Right forelimb (tissue), 1 donor: ENCODE results near the gene CFAP46.
"Not testable (repeated sequence)": the region's sequence is repeated elsewhere in the genome, so short reads cannot be mapped to it uniquely, and the experiment has no call there.

Source experiments
- DNase-seq: peaks from one replicate; pipeline ENCODE4 v3.0.0-alpha.2; 2018

The CFAP46 gene

GRCh38 chr10:132912713-132913558, 29.4 kb downstream of the CFAP46 start:
- no peak for DNase-seq

- DNase-seq = no peak
These were observed 30.1 kb downstream of the CFAP46 start for GRCh38 chr10:132912225-132912712.

DNA sequence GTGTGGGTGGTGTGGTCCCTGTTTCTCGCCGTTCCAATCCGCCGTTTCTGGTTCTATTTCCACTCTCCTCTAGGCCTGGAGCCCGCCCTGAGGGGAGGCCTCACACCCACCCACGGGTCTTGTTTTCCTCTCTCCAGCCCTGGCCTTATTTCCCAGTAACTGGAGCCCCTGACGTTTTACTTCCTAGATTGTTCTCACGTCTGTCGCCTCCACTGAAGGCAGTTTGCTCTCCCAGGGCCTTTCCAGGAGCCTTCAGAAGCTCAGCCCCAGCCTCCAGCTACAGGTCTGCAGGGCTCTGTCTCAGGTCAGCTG, 30.6 kb downstream of the CFAP46 start:
- no peak for DNase-seq

DNA sequence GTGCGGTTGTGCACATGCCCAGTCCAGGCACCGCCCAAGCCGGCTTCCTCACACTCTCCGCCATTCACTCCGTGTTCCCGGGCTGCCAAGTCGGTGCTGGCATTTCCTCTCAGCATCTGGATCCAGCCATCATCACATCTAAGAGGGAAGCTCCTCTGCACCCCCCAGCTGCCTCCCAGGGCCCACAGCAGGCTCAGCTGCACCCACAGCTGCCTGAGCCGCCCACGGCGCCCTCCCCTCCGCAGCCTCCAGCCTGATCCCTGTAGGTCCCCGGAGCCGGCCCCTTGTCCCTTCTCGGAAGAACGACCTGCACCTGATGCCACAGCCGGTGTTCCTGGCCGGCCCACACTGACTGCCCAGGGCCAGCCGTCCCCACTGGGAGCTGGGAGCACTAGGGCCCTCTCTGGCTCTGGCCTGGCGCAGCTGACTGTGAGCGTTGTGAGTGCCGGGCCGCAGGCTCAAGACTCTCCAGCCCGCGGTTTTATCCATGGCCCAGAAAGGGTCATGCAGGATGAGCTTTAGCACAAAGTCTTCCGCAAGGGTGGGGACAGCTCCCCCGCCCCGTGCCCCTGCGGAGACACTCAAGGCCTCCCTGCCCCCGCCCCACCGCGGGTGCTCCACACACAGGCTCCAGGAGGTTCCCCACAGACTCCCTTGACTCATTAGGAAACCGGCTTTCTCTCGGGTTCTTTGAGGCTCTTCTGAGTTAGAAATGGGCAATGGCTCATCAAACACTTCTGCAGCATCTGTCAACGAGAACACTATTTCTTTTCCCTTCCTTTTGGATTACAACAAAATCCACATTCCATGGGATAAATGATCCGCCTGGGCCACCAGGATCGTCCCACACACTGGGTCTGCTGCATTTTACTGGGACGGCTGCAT, 31.2 kb downstream of the CFAP46 start:
- DNase-seq = no peak

DNA sequence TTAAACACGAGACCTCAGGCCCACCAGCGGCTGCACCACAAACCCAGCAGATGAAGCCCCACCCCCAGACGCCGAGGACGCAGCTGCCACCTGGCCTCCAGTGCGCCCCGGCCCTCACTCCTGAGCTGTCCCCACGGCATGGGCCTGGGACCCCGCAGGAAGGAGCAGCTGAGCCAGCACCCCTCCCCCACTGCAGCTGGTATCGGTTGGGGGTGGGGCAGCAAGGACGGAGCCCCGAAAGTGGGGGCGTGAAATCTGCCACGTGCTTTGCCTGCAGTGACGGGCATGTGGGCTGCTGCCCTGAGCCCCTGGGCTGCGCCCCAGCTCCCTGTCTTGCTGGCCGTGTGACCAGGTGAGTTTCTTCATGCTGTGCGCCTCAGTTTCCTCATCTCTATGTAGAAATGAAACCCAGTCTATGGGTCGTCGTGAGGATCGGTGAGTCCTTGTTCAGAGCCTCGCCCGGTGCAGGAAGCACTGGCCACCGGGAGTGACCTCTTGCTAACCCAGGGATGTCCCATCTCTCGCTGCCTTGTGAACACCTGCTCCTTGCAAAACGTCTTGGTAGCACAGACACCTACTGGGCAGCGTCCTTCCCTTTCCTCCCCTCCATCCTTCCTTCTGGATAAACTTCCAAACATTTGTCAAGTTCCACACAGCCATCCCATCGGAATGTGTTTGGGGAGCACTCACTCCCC, 32.0 kb downstream of the CFAP46 start:
- DNase-seq = no peak

- DNase-seq = no peak
These were observed 32.8 kb downstream of the CFAP46 start for GRCh38 chr10:132909491-132910071.

- DNase-seq = no peak
These were observed 33.6 kb downstream of the CFAP46 start for GRCh38 chr10:132908621-132909295.

- no peak for DNase-seq
These were observed 34.3 kb downstream of the CFAP46 start for GRCh38 chr10:132907821-132908620.

DNA sequence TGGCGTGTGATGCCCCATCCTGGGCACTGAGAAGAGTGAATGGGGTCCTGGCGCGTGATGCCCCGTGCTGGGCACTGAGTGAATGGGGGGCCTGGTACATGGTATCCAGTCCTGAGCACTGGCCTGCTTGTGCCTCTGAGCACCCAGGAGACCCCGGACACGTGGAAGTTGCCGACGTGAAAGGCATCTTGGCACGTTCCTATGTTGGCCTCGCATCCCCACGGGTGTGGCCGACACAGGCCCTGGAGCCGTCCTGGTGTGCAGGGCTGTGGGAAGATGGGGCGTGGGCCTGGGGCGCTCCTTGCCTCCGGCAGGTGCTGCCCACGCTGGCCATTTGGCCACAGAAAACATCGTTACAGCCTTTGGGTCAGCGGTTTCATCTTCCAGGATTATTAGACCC, 35.5 kb downstream of the CFAP46 start:
- no peak for DNase-seq

- no peak for DNase-seq
These were observed 36.3 kb downstream of the CFAP46 start for GRCh38 chr10:132906106-132906505.

DNA sequence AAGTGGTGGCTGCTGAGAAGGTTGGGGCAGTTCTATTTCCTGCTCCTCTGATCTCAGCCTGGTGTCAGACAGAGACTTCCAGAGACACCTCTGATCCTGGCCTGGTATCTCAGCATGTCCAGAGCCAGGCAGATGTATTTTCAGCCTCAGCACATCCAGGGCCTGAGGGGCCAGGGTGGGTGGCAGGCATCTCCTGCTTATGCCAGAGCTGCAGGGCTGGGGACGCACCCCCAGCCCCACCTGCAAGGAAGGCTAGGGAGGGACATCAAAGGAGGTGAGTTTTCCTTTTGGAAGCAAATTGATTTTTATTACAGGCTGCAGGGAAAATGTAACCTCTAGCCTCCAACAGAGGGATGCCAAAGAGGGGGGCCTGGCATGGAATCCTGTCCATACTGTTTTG, 36.7 kb downstream of the CFAP46 start:
- DNase-seq = no peak

DNA sequence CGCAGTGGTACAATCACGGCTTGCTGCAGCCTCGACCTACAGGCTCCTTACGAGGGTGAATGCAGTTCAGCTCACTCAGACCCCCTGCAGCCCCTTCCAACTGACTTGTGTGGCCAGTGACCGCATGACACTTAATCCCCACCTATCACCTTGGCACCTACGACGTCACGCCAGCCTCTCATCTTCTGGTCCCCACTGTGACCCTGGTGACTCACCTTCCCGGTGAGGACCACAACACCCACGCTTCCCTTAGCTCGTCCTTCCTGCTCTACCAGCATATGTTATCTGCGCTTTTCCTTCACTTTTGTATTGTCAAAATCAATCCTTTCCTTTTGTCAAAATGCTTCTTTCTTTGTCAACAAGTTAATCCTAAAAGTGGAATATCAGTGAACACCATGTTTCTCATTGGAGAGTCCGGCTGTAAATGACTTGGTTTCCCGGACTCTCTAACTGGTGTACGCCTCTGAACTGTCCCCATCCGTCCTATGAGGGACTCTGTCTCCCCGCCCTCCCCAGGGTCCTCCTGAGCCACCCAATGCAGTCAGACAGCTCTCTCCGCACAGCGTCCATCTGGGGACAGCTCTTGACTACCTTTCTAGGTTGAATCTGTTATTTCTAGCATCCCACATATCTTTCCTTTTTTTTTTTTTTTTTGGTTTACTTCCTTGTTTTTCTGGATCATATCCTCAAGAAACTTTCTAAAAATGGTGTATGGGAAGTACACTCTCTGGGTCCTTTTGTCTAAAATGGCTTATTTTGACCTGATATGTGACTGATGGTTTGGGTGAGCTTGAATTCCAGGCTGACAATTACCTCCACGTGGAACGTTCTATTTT, 37.3 kb downstream of the CFAP46 start:
- no peak for DNase-seq

GRCh38 chr10:132904181-132904813, 38.1 kb downstream of the CFAP46 start:
- DNase-seq = no peak

DNA sequence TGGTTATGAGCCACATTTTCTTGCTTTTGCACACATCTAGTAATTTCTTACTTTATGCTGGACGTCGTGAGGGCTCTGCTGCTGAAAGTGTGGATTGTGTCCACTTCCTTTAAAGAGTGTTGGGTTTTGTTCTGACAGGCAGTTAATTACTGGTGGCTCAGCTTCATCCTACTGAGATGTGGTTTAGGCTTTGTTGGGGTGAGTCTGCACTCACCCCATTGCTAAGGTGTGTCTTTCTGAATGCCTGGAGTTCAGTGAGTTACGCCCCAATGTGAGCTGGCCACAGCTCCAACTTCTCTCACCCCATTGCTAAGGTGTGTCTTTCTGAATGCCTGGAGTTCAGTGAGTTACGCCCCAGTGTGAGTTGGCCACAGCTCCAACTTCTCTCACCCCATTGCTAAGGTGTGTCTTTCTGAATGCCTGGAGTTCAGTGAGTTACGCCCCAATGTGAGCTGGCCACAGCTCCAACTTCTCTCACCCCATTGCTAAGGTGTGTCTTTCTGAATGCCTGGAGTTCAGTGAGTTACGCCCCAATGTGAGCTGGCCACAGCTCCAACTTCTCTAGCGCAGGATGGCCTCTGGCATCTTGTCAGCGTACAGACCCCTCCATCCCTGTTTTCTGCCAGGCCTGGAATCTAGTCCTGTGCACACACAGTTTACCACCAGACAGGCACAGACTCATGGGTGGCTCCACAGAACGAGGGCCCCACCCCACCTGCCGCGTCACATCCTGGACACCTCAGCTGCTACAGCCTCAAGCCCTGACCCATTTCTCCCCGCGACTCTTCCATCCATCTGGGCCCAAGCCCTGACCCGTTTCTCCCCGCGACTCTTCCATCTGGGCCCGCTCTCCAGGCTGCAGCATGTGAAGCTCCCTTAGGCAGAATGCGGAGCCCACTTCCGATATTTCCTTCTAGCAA, 39.5 kb downstream of the CFAP46 start:
- DNase-seq = not testable (repeated sequence)

- DNase-seq = no peak
These were observed 41.0 kb downstream of the CFAP46 start for GRCh38 chr10:132901351-132901750.

DNA sequence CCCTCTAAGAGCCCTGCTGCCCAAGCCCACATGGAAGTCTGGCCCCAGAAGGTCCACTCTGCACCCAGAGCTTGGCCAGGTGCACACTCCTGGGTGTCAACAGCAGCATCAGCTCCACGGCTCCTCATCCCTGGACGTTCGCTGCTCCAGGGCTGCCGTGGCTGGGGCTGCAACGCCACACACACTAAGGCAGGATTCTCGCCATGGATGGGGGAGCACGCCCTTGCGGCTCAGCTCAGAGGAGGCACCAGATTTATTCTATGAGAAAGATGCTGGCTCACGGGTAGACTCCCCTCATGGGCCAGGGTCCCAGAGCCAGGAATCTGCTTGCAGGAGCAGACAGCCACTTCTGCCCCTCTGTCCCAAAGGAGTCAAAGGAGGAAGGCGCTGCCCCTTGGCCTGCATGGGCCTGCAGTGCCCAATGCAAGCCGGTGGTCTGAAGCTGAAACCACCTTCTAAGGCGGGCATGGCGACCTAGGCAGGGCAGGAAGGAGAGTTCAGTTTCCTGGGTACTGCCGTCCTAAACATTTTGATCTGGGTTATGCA, 42.1 kb downstream of the CFAP46 start:
- DNase-seq = no peak

DNA sequence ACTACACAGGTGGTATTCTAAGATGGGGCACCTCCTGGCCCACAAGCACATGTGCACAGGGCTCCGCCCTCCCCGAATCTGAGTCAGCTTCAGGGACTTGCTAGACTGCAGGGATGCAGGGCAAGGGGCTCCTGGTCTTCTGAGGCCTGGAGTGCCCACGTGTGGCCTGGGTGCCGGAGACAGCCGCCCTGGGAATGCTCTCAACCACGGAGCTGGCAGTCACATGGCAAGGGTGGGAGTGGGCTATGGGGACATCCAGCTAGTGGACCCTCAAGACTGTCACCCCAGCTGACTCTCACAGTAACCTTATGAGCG, 42.7 kb downstream of the CFAP46 start:
- no peak for DNase-seq

- peak; percentile 30 for DNase-seq
These were observed 43.2 kb downstream of the CFAP46 start for GRCh38 chr10:132899054-132899750.
